RWPE2 (cell line): ENCODE measurements around the gene YWHAH.

ENCODE experiments used
- ATAC-seq: fragments of 200-7000 bp; cut with Tn5 transposase; 3 replicates; pipeline ENCODE4 v1.9.1; 2021; ENCODE audit warnings: low read depth
- DNase-seq: peaks from one replicate; pipeline ENCODE4 v3.0.0-alpha.2; 2020; ENCODE audit warnings: low spot score
- H3K27ac ChIP-seq: fragments of 450-650 bp; 2 replicates; pipeline ENCODE4 v1.5.1; 2017; ENCODE audit warnings: mild to moderate bottlenecking; ENCODE audit not compliant: poor library complexity, severe bottlenecking
- H3K27me3 ChIP-seq: fragments of 250-450 bp; sonication (Bioruptor Pico); 2 replicates; pipeline ENCODE4 v1.5.1; 2021; ENCODE audit warnings: mild to moderate bottlenecking, moderate library complexity; ENCODE audit not compliant: insufficient read depth, poor library complexity, severe bottlenecking
- H3K36me3 ChIP-seq: fragments of 250-450 bp; sonication (Bioruptor Pico); 2 replicates; pipeline ENCODE4 v1.5.1; 2020; ENCODE audit warnings: low read depth, mild to moderate bottlenecking, moderate library complexity
- H3K4me1 ChIP-seq: fragments of 250-450 bp; sonication (Bioruptor Pico); 2 replicates; pipeline ENCODE4 v1.5.1; 2021; ENCODE audit warnings: mild to moderate bottlenecking, moderate library complexity; ENCODE audit not compliant: insufficient read depth, poor library complexity, severe bottlenecking
- H3K4me3 ChIP-seq: fragments of 250-450 bp; sonication (Bioruptor Pico); 2 replicates; pipeline ENCODE4 v1.5.1; 2021; ENCODE audit warnings: mild to moderate bottlenecking, moderate library complexity; ENCODE audit not compliant: severe bottlenecking
- H3K9me3 ChIP-seq: fragments of 250-450 bp; sonication (Bioruptor Pico); 2 replicates; pipeline ENCODE4 v1.5.1; 2021; ENCODE audit warnings: mild to moderate bottlenecking, moderate library complexity; ENCODE audit not compliant: severe bottlenecking
- CTCF ChIP-seq: fragments of 450-650 bp; IDR thresholded peaks from one replicate; pipeline ENCODE4 v1.5.1; 2017; ENCODE audit warnings: mild to moderate bottlenecking, moderate library complexity; ENCODE audit not compliant: poor library complexity, severe bottlenecking

The YWHAH gene

GRCh38 chr22:31945971-31946680 lies 1.8 kb downstream of the YWHAH start:
- H3K4me1 ChIP-seq: peaks cover 6% of the 10 kb centered on the region
- no peaks in the 10 kb centered on the region for H3K27me3 ChIP-seq
- TF ChIP-seq CTCF: no peak
- peak overlapping the region; percentile 99 for H3K4me3 ChIP-seq
- H3K9me3 ChIP-seq: no peaks in the 10 kb centered on the region
- ATAC-seq: no peak
- H3K36me3 ChIP-seq: peaks cover 50% of the 10 kb centered on the region
- DNase-seq: no peak
- peak overlapping the region; percentile 93 for H3K27ac ChIP-seq

- DNase-seq (no peak), ATAC-seq (no peak)
- peak overlapping the region; percentile 93 for H3K27ac ChIP-seq
- TF ChIP-seq CTCF: peak; percentile 75
- no peaks in the 10 kb centered on the region for H3K27me3 ChIP-seq
- peaks cover 16% of the 10 kb centered on the region for H3K4me1 ChIP-seq
- no peaks in the 10 kb centered on the region for H3K9me3 ChIP-seq
- H3K36me3 ChIP-seq: peaks cover 56% of the 10 kb centered on the region
- no peak overlapping the region for H3K4me3 ChIP-seq
These were observed 3.0 kb downstream of the YWHAH start for GRCh38 chr22:31947296-31947695.

DNA sequence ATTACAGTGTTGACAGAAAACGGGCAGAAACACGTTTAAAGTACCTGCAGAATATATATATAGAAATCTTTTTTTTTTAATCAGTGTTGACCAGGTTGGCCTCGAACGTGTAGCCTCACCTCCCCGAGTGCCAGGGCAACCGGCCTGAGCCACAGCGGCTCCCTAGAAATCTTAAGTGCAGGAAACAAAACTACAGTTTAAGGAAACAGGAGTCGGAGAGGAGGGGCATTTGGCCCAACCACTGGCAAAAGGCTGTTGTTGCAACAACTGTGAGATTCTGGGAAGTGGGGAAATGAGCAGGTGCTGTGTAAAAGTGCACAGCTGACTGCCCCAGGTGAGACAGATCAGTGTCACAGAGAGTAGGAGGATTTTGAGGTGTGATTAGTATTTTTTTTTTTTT lies 3.7 kb downstream of the YWHAH start:
- H3K4me3 ChIP-seq: no peak overlapping the region
- H3K27me3 ChIP-seq: no peaks in the 10 kb centered on the region
- peaks cover 61% of the 10 kb centered on the region for H3K36me3 ChIP-seq
- ATAC-seq (no peak), DNase-seq (no peak)
- H3K9me3 ChIP-seq: no peaks in the 10 kb centered on the region
- no peak overlapping the region for H3K27ac ChIP-seq
- no peak for TF ChIP-seq CTCF
- H3K4me1 ChIP-seq: peaks cover 22% of the 10 kb centered on the region

DNA sequence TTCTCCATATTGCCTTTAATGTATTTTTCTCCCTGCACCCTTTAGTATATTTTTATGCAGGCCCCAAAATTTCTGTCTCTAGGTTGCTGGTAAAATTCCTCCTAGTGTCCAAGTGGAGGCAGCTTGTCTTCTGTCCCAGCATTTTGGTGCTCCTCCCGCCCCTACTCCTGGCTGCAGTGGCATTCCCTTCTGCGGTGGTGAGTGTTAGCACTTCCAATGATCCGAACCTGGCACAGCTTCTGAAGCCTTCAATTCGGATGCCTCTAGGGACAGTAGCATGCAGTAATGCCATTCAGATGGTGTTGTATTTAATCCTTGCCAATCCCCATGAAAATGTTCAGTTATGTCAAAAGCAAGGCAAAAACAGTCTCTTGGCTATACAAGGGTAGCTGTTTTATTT lies 5.9 kb downstream of the YWHAH start:
- Histone ChIP-seq H3K27me3 (no peaks in the 10 kb centered on the region), H3K4me3 (no peak overlapping the region), H3K4me1 (peaks cover 23% of the 10 kb centered on the region), H3K27ac (peak overlapping the region; percentile 64), H3K9me3 (no peaks in the 10 kb centered on the region), H3K36me3 (peaks cover 80% of the 10 kb centered on the region)
- TF ChIP-seq CTCF: no peak
- DNase-seq (no peak), ATAC-seq (no peak)
